Smooth muscle cell (in vitro differentiated cells): ENCODE measurements around the gene NRP2. TPM values are rescaled to one million over a fixed set of nuclear protein-coding genes. Genes with fewer than 3 reads are reported as not detected.

ENCODE experiments used
- DNase-seq: peaks from one replicate; lab custom pipeline; 2025; ENCODE audit not compliant: unreplicated experiment; lab: John Stamatoyannopoulos, UW
- H2AFZ ChIP-seq: fragments of 200-600 bp; sonication (generic); 2 replicates; pipeline ENCODE4 v1.6.0; 2016; ENCODE audit warnings: antibody characterized with exemption, low read depth, mild to moderate bottlenecking
- H3F3A ChIP-seq: fragments of 200-600 bp; sonication (generic); 2 replicates; pipeline ENCODE4 v1.6.0; 2017; ENCODE audit warnings: antibody characterized with exemption, low read depth
- H3K27ac ChIP-seq: fragments of 200-600 bp; sonication (generic); 2 replicates; pipeline ENCODE4 v1.5.1; 2016; ENCODE audit warnings: low read depth, mild to moderate bottlenecking
- H3K27me3 ChIP-seq: fragments of 200-600 bp; sonication (generic); 2 replicates; pipeline ENCODE4 v1.6.1; 2016; ENCODE audit warnings: low read depth, mild to moderate bottlenecking
- H3K36me3 ChIP-seq: fragments of 200-600 bp; sonication (generic); 2 replicates; pipeline ENCODE4 v1.5.1; 2016; ENCODE audit warnings: low read depth
- H3K4me1 ChIP-seq: fragments of 200-600 bp; sonication (generic); 2 replicates; pipeline ENCODE4 v1.5.1; 2016; ENCODE audit warnings: low read depth
- H3K4me2 ChIP-seq: fragments of 200-600 bp; sonication (generic); 2 replicates; pipeline ENCODE4 v1.6.0; 2016; ENCODE audit warnings: mild to moderate bottlenecking
- H3K4me3 ChIP-seq: fragments of 200-600 bp; sonication (generic); 2 replicates; pipeline ENCODE4 v1.5.1; 2016; ENCODE audit warnings: mild to moderate bottlenecking
- H3K79me2 ChIP-seq: fragments of 200-600 bp; sonication (generic); 2 replicates; pipeline ENCODE4 v1.6.0; 2016; ENCODE audit warnings: low read depth, mild to moderate bottlenecking
- H3K9ac ChIP-seq: fragments of 200-600 bp; sonication (generic); 2 replicates; pipeline ENCODE4 v1.6.0; 2016; ENCODE audit warnings: low read depth
- H3K9me3 ChIP-seq: fragments of 200-600 bp; sonication (generic); replicated peaks from 2 replicates; pipeline ENCODE4 v1.5.1; 2016; ENCODE audit warnings: low read depth
- H4K20me1 ChIP-seq: fragments of 200-600 bp; sonication (generic); 2 replicates; pipeline ENCODE4 v1.6.0; 2016; ENCODE audit warnings: low read depth
- WGBS: methylation state at CpG from one replicate; pipeline ENCODE4 v1.1.7; 2016; ENCODE audit warnings: low lambda C conversion rate; 5-methylcytosine and 5-hydroxymethylcytosine counted together
- polyA plus RNA-seq: library from polyadenylated mRNA; unstranded; fragments of >200 nt; fragmentation: Nextera tagmentation; extraction: Ambion mirVana; gene quantifications from 2 replicates; pipeline ENCODE4 v1.2.1, GENCODE V29; 2016
- total RNA-seq: library from RNA; depleted of rRNA; stranded (reverse); fragments of >200 nt; gene quantifications from 2 replicates; pipeline ENCODE4 v1.2.3, GENCODE V29; 2014
- TF ChIP-seq, protein P1 (sequence below): fragments of 200-600 bp; sonication (generic); IDR thresholded peaks from 2 replicates; pipeline ENCODE4 v1.5.1; 2017; ENCODE audit warnings: borderline replicate concordance, mild to moderate bottlenecking, antibody characterized with exemption; ENCODE audit not compliant: insufficient read depth, poor library complexity, severe bottlenecking

NRP2 gene
- total and polyA plus RNA-seq, 2 experiments from 2014 or later, result 58.4 to 96.1 TPM

DNA sequence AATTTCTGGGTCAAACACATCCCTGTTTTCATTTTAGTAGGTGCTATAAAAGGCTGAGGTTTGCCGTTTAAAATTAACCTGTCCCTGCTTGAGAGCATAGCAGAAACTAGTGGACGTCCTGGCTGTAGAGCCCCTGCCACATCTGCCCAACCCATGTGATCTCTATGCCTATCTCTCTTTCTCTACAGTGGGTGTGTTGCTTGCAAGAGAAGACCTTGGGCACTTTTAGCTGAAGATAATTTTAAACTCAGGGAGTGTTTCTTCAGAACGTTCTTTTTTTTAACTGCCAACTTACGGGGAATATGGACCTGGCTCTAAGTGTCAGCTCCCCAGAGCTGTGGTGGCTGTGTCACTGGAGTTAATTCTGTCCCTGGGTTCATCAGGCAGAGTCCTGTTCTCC lies 100.6 kb downstream of the NRP2 start:
- no peak overlapping the region for H3K4me3 ChIP-seq
- H3K9me3 ChIP-seq, result no peaks in the 10 kb centered on the region
- H4K20me1 ChIP-seq, result no peaks in the 10 kb centered on the region
- H3K4me1 ChIP-seq, result peaks cover 3% of the 10 kb centered on the region
- no peaks in the 10 kb centered on the region for H3K36me3 ChIP-seq
- H3K4me2 ChIP-seq, result no peak overlapping the region
- H3K79me2 ChIP-seq, result no peaks in the 10 kb centered on the region
- 88% methylated on average over 4 of the region's 4 CpGs for WGBS
- H2AFZ ChIP-seq, result no peak overlapping the region
- no peak for DNase-seq
- H3F3A ChIP-seq, result no peaks in the 10 kb centered on the region
- H3K9ac ChIP-seq, result no peak overlapping the region
- TF ChIP-seq, protein P1, sequence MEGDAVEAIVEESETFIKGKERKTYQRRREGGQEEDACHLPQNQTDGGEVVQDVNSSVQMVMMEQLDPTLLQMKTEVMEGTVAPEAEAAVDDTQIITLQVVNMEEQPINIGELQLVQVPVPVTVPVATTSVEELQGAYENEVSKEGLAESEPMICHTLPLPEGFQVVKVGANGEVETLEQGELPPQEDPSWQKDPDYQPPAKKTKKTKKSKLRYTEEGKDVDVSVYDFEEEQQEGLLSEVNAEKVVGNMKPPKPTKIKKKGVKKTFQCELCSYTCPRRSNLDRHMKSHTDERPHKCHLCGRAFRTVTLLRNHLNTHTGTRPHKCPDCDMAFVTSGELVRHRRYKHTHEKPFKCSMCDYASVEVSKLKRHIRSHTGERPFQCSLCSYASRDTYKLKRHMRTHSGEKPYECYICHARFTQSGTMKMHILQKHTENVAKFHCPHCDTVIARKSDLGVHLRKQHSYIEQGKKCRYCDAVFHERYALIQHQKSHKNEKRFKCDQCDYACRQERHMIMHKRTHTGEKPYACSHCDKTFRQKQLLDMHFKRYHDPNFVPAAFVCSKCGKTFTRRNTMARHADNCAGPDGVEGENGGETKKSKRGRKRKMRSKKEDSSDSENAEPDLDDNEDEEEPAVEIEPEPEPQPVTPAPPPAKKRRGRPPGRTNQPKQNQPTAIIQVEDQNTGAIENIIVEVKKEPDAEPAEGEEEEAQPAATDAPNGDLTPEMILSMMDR, result no peak
- no peaks in the 10 kb centered on the region for H3K27me3 ChIP-seq
- H3K27ac ChIP-seq, result no peak overlapping the region

DNA sequence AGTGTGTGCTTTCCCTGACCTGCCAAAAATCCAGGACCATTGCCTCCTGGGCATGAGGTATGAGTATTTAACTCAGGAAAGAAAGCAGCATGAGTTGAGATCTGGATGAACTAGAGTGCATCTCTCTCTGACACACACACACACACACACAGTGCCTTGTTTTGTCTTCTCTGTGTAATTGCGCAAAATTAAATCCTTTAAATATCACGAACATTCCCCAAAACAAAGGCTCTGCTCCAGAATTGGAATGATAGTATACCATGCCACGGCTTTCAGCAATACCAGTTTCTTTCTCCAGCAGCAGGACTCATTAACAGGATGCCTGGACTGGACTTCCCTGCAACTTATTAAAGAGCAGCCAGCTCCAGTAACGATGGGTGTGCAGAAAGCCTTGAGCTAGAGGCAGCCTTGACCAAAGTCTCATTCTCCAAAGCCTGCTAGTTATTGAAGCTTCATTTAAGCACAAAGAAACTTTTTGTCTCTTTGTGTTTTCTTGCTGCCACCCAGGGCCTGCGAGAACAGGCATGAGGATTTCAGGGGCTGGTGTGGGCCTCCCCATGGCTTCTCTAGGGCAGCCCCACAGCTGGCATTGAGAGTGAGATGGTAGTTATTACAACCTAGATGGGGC lies 101.7 kb downstream of the NRP2 start:
- no peak overlapping the region for H3K4me3 ChIP-seq
- TF ChIP-seq, protein P1, result no peak
- H3K9ac ChIP-seq, result no peak overlapping the region
- H3K4me2 ChIP-seq, result no peak overlapping the region
- H4K20me1 ChIP-seq, result no peaks in the 10 kb centered on the region
- no peaks in the 10 kb centered on the region for H3K79me2 ChIP-seq
- no peaks in the 10 kb centered on the region for H3K9me3 ChIP-seq
- WGBS, result 80% methylated on average over 5 of the region's 5 CpGs
- no peak for DNase-seq
- peaks cover 3% of the 10 kb centered on the region for H3K4me1 ChIP-seq
- H2AFZ ChIP-seq, result no peak overlapping the region
- no peaks in the 10 kb centered on the region for H3K36me3 ChIP-seq
- no peaks in the 10 kb centered on the region for H3F3A ChIP-seq
- H3K27me3 ChIP-seq, result no peaks in the 10 kb centered on the region
- H3K27ac ChIP-seq, result no peak overlapping the region

DNA sequence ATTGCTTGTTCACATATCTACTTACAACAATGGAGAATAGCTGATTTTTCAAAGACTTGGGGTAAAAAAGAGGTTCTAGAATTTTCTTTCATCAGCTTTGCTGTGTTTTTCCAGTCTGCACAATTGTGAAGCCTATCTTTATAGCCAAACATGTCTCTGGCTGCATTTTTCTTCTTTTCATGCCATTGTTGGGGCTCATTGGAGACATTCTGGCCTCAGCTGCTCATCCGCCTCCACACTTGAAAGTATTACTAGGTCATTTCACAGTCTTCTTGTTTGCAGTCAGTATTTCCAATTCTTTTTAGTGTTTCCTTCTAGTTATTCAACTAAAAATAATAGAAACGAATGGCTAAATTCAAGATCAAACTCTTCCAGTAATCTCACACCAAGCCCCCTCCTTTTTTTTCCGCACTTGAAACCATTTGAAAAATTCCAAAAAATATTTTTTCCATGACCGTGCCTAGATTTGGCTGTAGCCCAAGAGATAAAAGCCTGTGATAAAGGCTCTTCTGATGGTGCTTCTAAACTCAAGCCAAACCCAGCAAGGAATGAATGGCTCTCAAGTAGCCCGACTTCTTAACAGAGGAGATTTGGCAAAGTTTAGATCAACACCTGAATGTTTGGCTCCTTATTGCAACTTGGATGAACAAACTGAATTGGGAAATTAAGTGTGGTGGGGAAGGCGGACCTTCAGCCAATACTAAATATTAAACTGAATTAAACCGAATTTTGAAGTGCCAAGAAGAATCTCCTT lies 103.4 kb downstream of the NRP2 start:
- Histone ChIP-seq H3K27me3 (no peaks in the 10 kb centered on the region), H3K4me2 (no peak overlapping the region)
- TF ChIP-seq, protein P1, result no peak

DNA sequence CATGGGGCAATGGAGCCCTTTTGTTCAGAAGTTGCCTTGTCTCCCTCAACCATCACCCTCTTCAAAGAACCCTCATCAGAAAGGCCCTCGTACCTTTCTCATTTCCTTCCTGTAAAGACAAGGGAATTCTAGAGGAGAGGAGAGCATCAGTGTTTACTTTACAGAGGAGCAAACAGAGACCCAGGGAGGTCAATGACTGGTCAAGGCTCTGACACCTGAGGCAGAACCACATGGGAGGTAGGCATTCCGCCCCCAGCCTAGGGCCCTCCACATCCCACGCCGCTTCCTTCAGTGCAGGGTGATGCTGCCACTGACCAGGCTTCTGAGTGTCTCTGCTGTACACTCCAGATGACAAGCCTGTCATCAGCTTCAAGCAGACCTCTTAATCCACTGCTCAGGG lies 104.7 kb downstream of the NRP2 start:
- TF ChIP-seq, protein P1, result no peak
- Histone ChIP-seq H3K27ac (no peak overlapping the region), H3K36me3 (no peaks in the 10 kb centered on the region), H3K9ac (no peak overlapping the region), H3K4me3 (no peak overlapping the region), H3K4me1 (no peaks in the 10 kb centered on the region), H3K27me3 (no peaks in the 10 kb centered on the region), H2AFZ (no peak overlapping the region), H3K4me2 (no peak overlapping the region), H3K79me2 (no peaks in the 10 kb centered on the region), H3K9me3 (no peaks in the 10 kb centered on the region), H3F3A (no peaks in the 10 kb centered on the region), H4K20me1 (no peaks in the 10 kb centered on the region)
- DNase-seq, result no peak
- WGBS, result 87% methylated on average over 4 of the region's 4 CpGs

More for the DNA sequence above, 103.4 kb downstream of the NRP2 start:
- Histone ChIP-seq H3K4me1 (no peaks in the 10 kb centered on the region), H3K9ac (no peak overlapping the region), H2AFZ (no peak overlapping the region), H3K9me3 (no peaks in the 10 kb centered on the region), H3K27ac (no peak overlapping the region), H3K79me2 (no peaks in the 10 kb centered on the region), H3F3A (no peaks in the 10 kb centered on the region), H3K4me3 (no peak overlapping the region), H3K36me3 (no peaks in the 10 kb centered on the region), H4K20me1 (no peaks in the 10 kb centered on the region)
- 75% methylated on average over 7 of the region's 7 CpGs for WGBS
- no peak for DNase-seq
